ENCODE measurements around the gene SALL2.

SALL2 gene

DNA sequence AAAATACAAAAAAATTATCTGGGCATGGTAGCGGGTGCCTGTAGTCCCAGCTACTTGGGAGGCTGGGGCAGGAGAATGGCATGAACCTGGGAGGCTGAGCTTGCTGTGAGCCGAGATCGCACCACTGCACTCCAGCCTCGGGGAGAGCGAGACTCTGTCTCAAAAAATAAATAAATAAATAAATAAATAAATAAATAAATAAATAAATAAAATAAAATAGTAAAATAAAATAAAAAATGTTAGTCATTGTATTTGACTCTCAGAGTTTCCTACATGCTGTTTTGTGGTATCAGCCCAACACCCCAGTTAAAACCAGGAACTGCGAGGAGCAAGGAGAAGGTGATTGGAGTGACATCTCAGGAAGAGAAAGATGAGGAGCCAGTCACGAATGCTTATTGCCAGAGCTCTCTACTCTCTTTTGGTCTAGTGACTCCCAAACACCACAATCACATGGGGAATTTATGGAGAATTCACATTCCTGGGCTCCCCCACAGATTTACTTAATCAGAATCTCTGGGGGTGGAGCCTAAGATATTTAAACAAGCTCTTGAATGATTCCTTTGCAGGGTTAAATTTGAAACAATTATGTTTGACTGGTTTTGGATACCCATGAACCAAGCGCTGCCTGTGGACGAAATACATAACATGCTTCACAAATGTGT lies 15.4 kb upstream of the SALL2 start:
- Histone ChIP-seq H2AFZ (ENCODE audit: low read depth, low read length, severe bottlenecking) (no peak overlapping the region), H3K4me2 (ENCODE audit: low read depth, low read length, poor library complexity, severe bottlenecking) (no peak overlapping the region), H3K9me2 (replicated peaks; ENCODE audit: insufficient read depth, low read length) (no peaks in the 10 kb centered on the region), H3K36me3 (ENCODE audit: low read length) (no peaks in the 10 kb centered on the region), H4K20me1 (ENCODE audit: low read depth, low read length) (no peaks in the 10 kb centered on the region), H3K9me3 (ENCODE audit: insufficient read depth, low read length) (no peaks in the 10 kb centered on the region), H3K4me3 (ENCODE audit: insufficient read depth, low read length, poor library complexity, severe bottlenecking) (no peak overlapping the region), H3K27ac (ENCODE audit: low read depth, low read length) (no peak overlapping the region), H3F3A (ENCODE audit: insufficient read depth) (no peaks in the 10 kb centered on the region), H3K27me3 (ENCODE audit: low read length) (no peaks in the 10 kb centered on the region), H3K9ac (ENCODE audit: low read length) (no peak overlapping the region), H3K79me2 (ENCODE audit: insufficient read depth, low read length) (no peaks in the 10 kb centered on the region)
- TF ChIP-seq EZH2phosphoT487 (conservative IDR thresholded peaks at IDR 0.05; ENCODE audit: low read length) (no peak), CTCF (IDR thresholded peaks at IDR 0.05; ENCODE audit: insufficient read depth, low read length, poor library complexity, severe bottlenecking) (no peak)

DNA sequence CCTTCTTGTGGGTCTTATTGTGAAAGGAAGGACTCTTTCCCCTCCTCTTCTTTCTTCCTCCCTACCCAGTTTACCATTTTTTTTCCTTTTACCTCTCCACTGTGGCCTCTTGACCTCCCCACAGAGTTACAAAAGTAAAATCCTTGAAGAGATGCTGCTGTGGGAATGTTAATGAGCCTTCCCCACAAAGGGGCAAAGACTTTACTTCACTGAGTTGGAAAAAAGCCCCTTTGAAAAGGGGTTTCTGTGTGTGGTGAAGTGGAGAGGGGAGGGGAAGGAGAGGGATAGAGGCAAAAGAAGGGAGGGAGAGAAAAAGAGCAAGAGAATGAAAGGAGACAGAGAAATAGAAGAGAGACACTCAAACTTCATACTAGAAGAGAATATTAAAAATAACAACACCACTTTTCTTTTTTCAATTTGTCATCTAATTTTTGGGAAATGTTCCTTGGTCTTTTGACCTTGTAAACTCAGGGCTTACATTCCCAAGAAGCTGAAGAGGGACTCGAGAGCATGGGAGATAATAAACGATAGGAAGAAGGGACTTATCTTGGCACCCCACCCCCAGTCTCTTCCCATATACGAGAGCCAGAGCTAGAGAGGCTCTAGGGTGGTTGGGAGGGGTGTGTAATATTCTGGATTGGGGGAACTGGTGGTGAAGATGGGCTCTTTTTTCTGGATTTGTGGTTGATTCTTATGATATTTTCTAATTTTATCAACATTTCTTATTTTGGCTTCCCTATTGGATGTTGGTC lies 13.2 kb upstream of the SALL2 start:
- Histone ChIP-seq H3K27ac (ENCODE audit: low read depth, low read length) (no peak overlapping the region), H3K79me2 (ENCODE audit: insufficient read depth, low read length) (no peaks in the 10 kb centered on the region), H3K36me3 (ENCODE audit: low read length) (no peaks in the 10 kb centered on the region), H2AFZ (ENCODE audit: low read depth, low read length, severe bottlenecking) (no peak overlapping the region), H3K27me3 (ENCODE audit: low read length) (no peaks in the 10 kb centered on the region), H4K20me1 (ENCODE audit: low read depth, low read length) (no peaks in the 10 kb centered on the region), H3K9me3 (ENCODE audit: insufficient read depth, low read length) (no peaks in the 10 kb centered on the region), H3K4me2 (ENCODE audit: low read depth, low read length, poor library complexity, severe bottlenecking) (no peak overlapping the region), H3K9me2 (replicated peaks; ENCODE audit: insufficient read depth, low read length) (no peaks in the 10 kb centered on the region), H3F3A (ENCODE audit: insufficient read depth) (no peaks in the 10 kb centered on the region), H3K9ac (ENCODE audit: low read length) (no peak overlapping the region), H3K4me3 (ENCODE audit: insufficient read depth, low read length, poor library complexity, severe bottlenecking) (no peak overlapping the region)
- no peak for TF ChIP-seq EZH2phosphoT487 (conservative IDR thresholded peaks at IDR 0.05; ENCODE audit: low read length)
- no peak for TF ChIP-seq CTCF (IDR thresholded peaks at IDR 0.05; ENCODE audit: insufficient read depth, low read length, poor library complexity, severe bottlenecking)

GRCh38 chr14:21537090-21537424 lies 10.9 kb upstream of the SALL2 start:
- H3K79me2 ChIP-seq (ENCODE audit: insufficient read depth, low read length), result no peaks in the 10 kb centered on the region
- H2AFZ ChIP-seq (ENCODE audit: low read depth, low read length, severe bottlenecking), result no peak overlapping the region
- H3K27me3 ChIP-seq (ENCODE audit: low read length), result no peaks in the 10 kb centered on the region
- no peak overlapping the region for H3K4me3 ChIP-seq (ENCODE audit: insufficient read depth, low read length, poor library complexity, severe bottlenecking)
- H3K9me3 ChIP-seq (ENCODE audit: insufficient read depth, low read length), result no peaks in the 10 kb centered on the region
- H3K4me2 ChIP-seq (ENCODE audit: low read depth, low read length, poor library complexity, severe bottlenecking), result no peak overlapping the region
- H3K36me3 ChIP-seq (ENCODE audit: low read length), result no peaks in the 10 kb centered on the region
- no peaks in the 10 kb centered on the region for H4K20me1 ChIP-seq (ENCODE audit: low read depth, low read length)
- H3F3A ChIP-seq (ENCODE audit: insufficient read depth), result no peaks in the 10 kb centered on the region
- no peak overlapping the region for H3K27ac ChIP-seq (ENCODE audit: low read depth, low read length)
- TF ChIP-seq CTCF (IDR thresholded peaks at IDR 0.05; ENCODE audit: insufficient read depth, low read length, poor library complexity, severe bottlenecking), result no peak
- TF ChIP-seq EZH2phosphoT487 (conservative IDR thresholded peaks at IDR 0.05; ENCODE audit: low read length), result no peak
- no peak overlapping the region for H3K9ac ChIP-seq (ENCODE audit: low read length)
- no peaks in the 10 kb centered on the region for H3K9me2 ChIP-seq (replicated peaks; ENCODE audit: insufficient read depth, low read length)

All from SU-DHL-6 (cell line).